ENCODE results near the gene ANKRD52. TPM values are rescaled to one million over a fixed set of nuclear protein-coding genes. Genes with fewer than 3 reads are reported as not detected.

The ANKRD52 gene
- total and polyA plus RNA-seq, 9 of the 15 experiments (the other 6 are each of a cell fraction or from before 2014, with no cell fraction given): 0.52 to 46.8 (median 7.9) TPM

DNA sequence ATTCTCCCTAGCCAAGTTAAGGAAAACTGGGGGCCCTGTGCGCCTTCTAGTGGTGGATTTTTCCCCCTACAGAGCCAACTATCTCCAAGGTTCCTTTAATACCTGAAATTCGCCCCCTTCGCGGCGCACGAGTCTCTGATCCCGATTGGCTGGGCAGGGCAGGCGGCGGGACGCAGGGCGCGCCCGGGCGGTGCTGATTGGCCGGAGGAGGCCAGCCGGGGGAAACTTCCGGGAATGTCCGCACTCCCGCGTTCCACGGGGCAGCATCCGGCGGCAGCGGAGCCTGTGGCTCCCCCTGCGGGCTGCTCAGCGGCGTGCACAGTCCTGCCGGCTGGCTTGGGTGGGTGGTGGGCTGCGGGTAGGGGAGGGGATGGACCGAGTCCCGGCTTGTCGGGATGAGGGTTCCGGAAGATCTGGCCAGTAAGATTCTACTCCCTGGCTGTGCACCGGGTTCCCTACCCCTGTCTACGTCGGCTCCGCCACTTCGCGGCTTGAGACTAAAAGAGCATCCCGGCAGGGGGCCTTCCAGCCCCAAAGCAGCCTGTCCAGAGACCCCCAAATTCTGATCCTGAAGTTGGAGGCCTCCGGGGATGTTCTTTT, 34.0 kb downstream of the ANKRD52 start, which contains the start of gene NABP2 (continued):
- TF ChIP-seq ZBTB11 (CRISPR knock-in tag; IDR thresholded peaks at IDR 0.05) (peak; percentile 60 to 91 (median 61); a peak in 4 of 6 replicates), NR2C2 (CRISPR knock-in tag; IDR thresholded peaks at IDR 0.05) (no peak; the same call in 1 of the 2 replicates), NR2C2 (tag; IDR thresholded peaks at IDR 0.05) (peak; percentile 58; the same call in 1 of the 2 replicates), CREB1 (IDR thresholded peaks at IDR 0.05) (peak; percentile 45), CREB1 (CRISPR knock-in tag; IDR thresholded peaks at IDR 0.05) (peak; percentile 78), JUNB (CRISPR knock-in tag; conservative IDR thresholded peaks at IDR 0.05) (no peak), CTCFL (IDR thresholded peaks at IDR 0.05; ENCODE audit: borderline replicate concordance, insufficient read depth, low read depth, low read length, poor library complexity, severe bottlenecking) (peak; percentile 99), TEAD1 (CRISPR knock-in tag; IDR thresholded peaks at IDR 0.05) (peak; percentile 77 to 95; a peak in 3 of 4 replicates), ZNF583 (CRISPR knock-in tag; IDR thresholded peaks at IDR 0.05) (no peak), DIDO1 (tag; IDR thresholded peaks at IDR 0.05; ENCODE audit: low read depth) (peak; percentile 67; the same call in 1 of the 2 replicates), CBX2 (IDR thresholded peaks at IDR 0.05; ENCODE audit: insufficient read depth, low read length, poor library complexity, severe bottlenecking) (no peak)
- TF ChIP-seq, protein P1, sequence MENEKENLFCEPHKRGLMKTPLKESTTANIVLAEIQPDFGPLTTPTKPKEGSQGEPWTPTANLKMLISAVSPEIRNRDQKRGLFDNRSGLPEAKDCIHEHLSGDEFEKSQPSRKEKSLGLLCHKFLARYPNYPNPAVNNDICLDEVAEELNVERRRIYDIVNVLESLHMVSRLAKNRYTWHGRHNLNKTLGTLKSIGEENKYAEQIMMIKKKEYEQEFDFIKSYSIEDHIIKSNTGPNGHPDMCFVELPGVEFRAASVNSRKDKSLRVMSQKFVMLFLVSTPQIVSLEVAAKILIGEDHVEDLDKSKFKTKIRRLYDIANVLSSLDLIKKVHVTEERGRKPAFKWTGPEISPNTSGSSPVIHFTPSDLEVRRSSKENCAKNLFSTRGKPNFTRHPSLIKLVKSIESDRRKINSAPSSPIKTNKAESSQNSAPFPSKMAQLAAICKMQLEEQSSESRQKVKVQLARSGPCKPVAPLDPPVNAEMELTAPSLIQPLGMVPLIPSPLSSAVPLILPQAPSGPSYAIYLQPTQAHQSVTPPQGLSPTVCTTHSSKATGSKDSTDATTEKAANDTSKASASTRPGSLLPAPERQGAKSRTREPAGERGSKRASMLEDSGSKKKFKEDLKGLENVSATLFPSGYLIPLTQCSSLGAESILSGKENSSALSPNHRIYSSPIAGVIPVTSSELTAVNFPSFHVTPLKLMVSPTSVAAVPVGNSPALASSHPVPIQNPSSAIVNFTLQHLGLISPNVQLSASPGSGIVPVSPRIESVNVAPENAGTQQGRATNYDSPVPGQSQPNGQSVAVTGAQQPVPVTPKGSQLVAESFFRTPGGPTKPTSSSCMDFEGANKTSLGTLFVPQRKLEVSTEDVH (IDR thresholded peaks at IDR 0.05; ENCODE audit: low read depth, partially characterized antibody): peak; percentile 98
- TF ChIP-seq, protein P2, sequence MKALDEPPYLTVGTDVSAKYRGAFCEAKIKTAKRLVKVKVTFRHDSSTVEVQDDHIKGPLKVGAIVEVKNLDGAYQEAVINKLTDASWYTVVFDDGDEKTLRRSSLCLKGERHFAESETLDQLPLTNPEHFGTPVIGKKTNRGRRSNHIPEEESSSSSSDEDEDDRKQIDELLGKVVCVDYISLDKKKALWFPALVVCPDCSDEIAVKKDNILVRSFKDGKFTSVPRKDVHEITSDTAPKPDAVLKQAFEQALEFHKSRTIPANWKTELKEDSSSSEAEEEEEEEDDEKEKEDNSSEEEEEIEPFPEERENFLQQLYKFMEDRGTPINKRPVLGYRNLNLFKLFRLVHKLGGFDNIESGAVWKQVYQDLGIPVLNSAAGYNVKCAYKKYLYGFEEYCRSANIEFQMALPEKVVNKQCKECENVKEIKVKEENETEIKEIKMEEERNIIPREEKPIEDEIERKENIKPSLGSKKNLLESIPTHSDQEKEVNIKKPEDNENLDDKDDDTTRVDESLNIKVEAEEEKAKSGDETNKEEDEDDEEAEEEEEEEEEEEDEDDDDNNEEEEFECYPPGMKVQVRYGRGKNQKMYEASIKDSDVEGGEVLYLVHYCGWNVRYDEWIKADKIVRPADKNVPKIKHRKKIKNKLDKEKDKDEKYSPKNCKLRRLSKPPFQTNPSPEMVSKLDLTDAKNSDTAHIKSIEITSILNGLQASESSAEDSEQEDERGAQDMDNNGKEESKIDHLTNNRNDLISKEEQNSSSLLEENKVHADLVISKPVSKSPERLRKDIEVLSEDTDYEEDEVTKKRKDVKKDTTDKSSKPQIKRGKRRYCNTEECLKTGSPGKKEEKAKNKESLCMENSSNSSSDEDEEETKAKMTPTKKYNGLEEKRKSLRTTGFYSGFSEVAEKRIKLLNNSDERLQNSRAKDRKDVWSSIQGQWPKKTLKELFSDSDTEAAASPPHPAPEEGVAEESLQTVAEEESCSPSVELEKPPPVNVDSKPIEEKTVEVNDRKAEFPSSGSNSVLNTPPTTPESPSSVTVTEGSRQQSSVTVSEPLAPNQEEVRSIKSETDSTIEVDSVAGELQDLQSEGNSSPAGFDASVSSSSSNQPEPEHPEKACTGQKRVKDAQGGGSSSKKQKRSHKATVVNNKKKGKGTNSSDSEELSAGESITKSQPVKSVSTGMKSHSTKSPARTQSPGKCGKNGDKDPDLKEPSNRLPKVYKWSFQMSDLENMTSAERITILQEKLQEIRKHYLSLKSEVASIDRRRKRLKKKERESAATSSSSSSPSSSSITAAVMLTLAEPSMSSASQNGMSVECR (CRISPR knock-in tag; IDR thresholded peaks at IDR 0.05): peak; percentile 72

Measured in K562 (cell line).